Mesenchymal stem cell (in vitro differentiated cells and primary cell): ENCODE results near the gene PADI1.

Experiments used
- DNase-seq: peaks from one replicate; pipeline ENCODE4 v3.0.0-alpha.2; 2013
- H2AFZ ChIP-seq: one replicate; pipeline ENCODE4 v1.6.1; 2013; ENCODE audit warnings: low read depth, mild to moderate bottlenecking, control low read depth, inconsistent platforms, low read length, moderate library complexity
- H2AK5ac ChIP-seq: 2 replicates; pipeline ENCODE4 v1.6.1; 2013; ENCODE audit warnings: low read length, moderate library complexity, mild to moderate bottlenecking, inconsistent platforms; ENCODE audit not compliant: severe bottlenecking
- H2BK120ac ChIP-seq: one replicate; pipeline ENCODE4 v1.6.1; 2013; ENCODE audit warnings: low read depth, mild to moderate bottlenecking, inconsistent platforms, low read length, moderate library complexity
- H2BK12ac ChIP-seq, 2 experiments: one replicate each; pipeline ENCODE4 v1.6.1; 2013; ENCODE audit warnings: inconsistent platforms in 2 of 2, low read length in 2 of 2, mild to moderate bottlenecking in 2 of 2, moderate library complexity in 2 of 2, control low read depth in 1 of 2
- H2BK15ac ChIP-seq: one replicate; pipeline ENCODE4 v1.6.1; 2013; ENCODE audit warnings: mild to moderate bottlenecking, low read depth, inconsistent platforms; ENCODE audit not compliant: poor library complexity, severe bottlenecking
- H2BK5ac ChIP-seq: 2 replicates; pipeline ENCODE4 v1.6.1; 2013; ENCODE audit warnings: low read depth, mild to moderate bottlenecking, low read length, control low read depth, inconsistent platforms; ENCODE audit not compliant: poor library complexity, severe bottlenecking
- H3K14ac ChIP-seq, 2 experiments: one replicate each; pipeline ENCODE4 v1.6.1; 2013; ENCODE audit warnings: inconsistent platforms in 2 of 2, low read length in 2 of 2, control low read depth in 1 of 2, mild to moderate bottlenecking in 1 of 2, moderate library complexity in 1 of 2
- H3K18ac ChIP-seq, 2 experiments: one replicate each; pipeline ENCODE4 v1.6.1; 2013; ENCODE audit warnings: inconsistent platforms in 2 of 2, low read length in 2 of 2, control low read depth in 1 of 2, low read depth in 1 of 2, mild to moderate bottlenecking in 1 of 2
- H3K23ac ChIP-seq, 2 experiments: one replicate each; pipeline ENCODE4 v1.6.1; 2013; ENCODE audit warnings: inconsistent platforms in 2 of 2, low read length in 2 of 2, mild to moderate bottlenecking in 2 of 2, moderate library complexity in 2 of 2, control low read depth in 1 of 2
- H3K27ac ChIP-seq: 2 replicates; pipeline ENCODE4 v1.5.1; 2013; ENCODE audit warnings: mild to moderate bottlenecking, moderate library complexity, low read length, control low read depth, inconsistent platforms; ENCODE audit not compliant: poor library complexity, severe bottlenecking
- H3K27me3 ChIP-seq, 2 experiments: 2 replicates each; pipeline versions ENCODE4 v1.6.1 to v1.7.0; 2013; ENCODE audit warnings: low read length in 2 of 2, mild to moderate bottlenecking in 2 of 2, moderate library complexity in 2 of 2, control low read depth in 1 of 2, inconsistent platforms in 1 of 2; ENCODE audit not compliant: control insufficient read depth in 1 of 2, insufficient read depth in 1 of 2
- H3K36me3 ChIP-seq, 2 experiments: 2 replicates each; pipeline versions ENCODE4 v1.6.1 to v1.7.0; 2013; ENCODE audit warnings: low read length in 2 of 2, control low read depth in 1 of 2, inconsistent platforms in 1 of 2, low read depth in 1 of 2, mild to moderate bottlenecking in 1 of 2; ENCODE audit not compliant: insufficient read depth in 2 of 2, control insufficient read depth in 1 of 2
- H3K4ac ChIP-seq, 2 experiments: one replicate each; pipeline ENCODE4 v1.6.1; 2013; ENCODE audit warnings: inconsistent platforms in 2 of 2, low read length in 2 of 2, mild to moderate bottlenecking in 2 of 2, moderate library complexity in 2 of 2, control low read depth in 1 of 2, low read depth in 1 of 2
- H3K4me1 ChIP-seq: 2 replicates; pipeline ENCODE4 v1.6.1; 2013; ENCODE audit warnings: low read depth, low read length, control low read depth; ENCODE audit not compliant: control insufficient read depth, insufficient read depth
- H3K4me2 ChIP-seq: 2 replicates; pipeline ENCODE4 v1.6.1; 2013; ENCODE audit warnings: low read length, mild to moderate bottlenecking, inconsistent platforms; ENCODE audit not compliant: poor library complexity, severe bottlenecking
- H3K4me3 ChIP-seq, 2 experiments: 2 replicates each; pipeline versions ENCODE4 v1.5.1 to v1.7.0; 2013; ENCODE audit warnings: low read length in 2 of 2, mild to moderate bottlenecking in 2 of 2, control low read depth in 1 of 2, low read depth in 1 of 2; ENCODE audit not compliant: insufficient read depth in 1 of 2
- H3K79me1 ChIP-seq: replicated peaks from 2 replicates; pipeline ENCODE4 v1.6.1; 2013; ENCODE audit warnings: mild to moderate bottlenecking, control low read depth, low read length, inconsistent platforms; ENCODE audit not compliant: poor library complexity, severe bottlenecking
- H3K9ac ChIP-seq: 2 replicates; pipeline ENCODE4 v1.7.0; 2013; ENCODE audit warnings: mild to moderate bottlenecking, low read length, moderate library complexity
- H3K9me3 ChIP-seq: 2 replicates; pipeline ENCODE4 v1.7.0; 2013; ENCODE audit warnings: mild to moderate bottlenecking, low read length; ENCODE audit not compliant: control insufficient read depth
- H4K8ac ChIP-seq: one replicate; pipeline ENCODE4 v1.6.1; 2013; ENCODE audit warnings: inconsistent platforms, mild to moderate bottlenecking, low read length, moderate library complexity
- H4K91ac ChIP-seq: one replicate; pipeline ENCODE4 v1.6.1; 2013; ENCODE audit warnings: mild to moderate bottlenecking, low read length, inconsistent platforms
- WGBS: methylation state at CpG from one replicate; pipeline ENCODE4 v1.1.7; 2013; ENCODE audit warnings: mixed read lengths; 5-methylcytosine and 5-hydroxymethylcytosine counted together

The PADI1 gene

DNA sequence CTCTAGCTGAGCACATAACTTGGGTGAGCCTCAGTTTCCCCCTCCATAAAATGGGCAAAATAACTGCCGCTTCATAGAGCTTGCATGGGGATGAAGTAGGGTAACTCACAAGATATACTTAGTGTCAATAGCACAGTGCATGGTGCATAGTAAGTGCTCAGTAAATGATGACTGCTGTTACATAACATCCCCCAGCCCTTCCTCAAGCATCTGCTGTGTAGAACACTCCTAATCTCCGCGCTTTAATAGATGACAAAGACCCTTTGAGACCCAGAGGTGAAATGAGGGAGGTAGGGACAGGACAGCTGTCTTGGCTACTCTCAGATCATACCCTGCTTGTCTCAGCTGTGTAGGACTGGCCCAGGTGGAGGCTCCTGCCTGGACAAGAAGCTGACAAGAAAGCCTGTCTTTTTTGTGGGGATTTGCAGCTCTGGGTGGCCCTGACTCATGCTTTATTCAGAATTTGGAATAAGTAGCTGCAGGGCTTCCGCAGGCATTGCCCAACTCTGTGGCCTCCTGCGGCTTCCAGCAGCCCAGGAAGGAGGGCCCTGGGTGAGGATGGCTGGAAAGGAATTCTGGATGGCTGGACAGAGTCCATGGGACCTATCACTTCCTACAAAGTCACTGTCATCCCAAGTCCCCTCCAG, 82.3 kb downstream of the PADI1 start:
- Histone ChIP-seq H2AK5ac (peak overlapping the region; percentile 24), H2BK12ac (no peak overlapping the region), H3K9ac (no peak overlapping the region), H4K91ac (no peak overlapping the region), H2BK5ac (no peak overlapping the region), H3K4ac (no peak overlapping the region), H4K8ac (no peak overlapping the region), H3K4me2 (no peak overlapping the region), H3K18ac (no peak overlapping the region), H2BK120ac (no peak overlapping the region), H3K79me1 (no peaks in the 10 kb centered on the region), H3K9me3 (no peaks in the 10 kb centered on the region), H3K27ac (peak overlapping the region; percentile 8), H2BK15ac (no peak overlapping the region), H2AFZ (no peak overlapping the region), H3K23ac (no peak overlapping the region), H3K4me1 (peaks cover 12% of the 10 kb centered on the region), H3K36me3 (no peaks in the 10 kb centered on the region), H3K4me3 (peak overlapping the region in 1 of 2 experiments; percentile 11), H3K14ac (no peak overlapping the region), H3K27me3 (peaks cover 7 to 80% of the 10 kb centered on the region in 2 experiments)
- peak; percentile 34 for DNase-seq
- WGBS: 96% methylated on average over 4 of the region's 5 CpGs

DNA sequence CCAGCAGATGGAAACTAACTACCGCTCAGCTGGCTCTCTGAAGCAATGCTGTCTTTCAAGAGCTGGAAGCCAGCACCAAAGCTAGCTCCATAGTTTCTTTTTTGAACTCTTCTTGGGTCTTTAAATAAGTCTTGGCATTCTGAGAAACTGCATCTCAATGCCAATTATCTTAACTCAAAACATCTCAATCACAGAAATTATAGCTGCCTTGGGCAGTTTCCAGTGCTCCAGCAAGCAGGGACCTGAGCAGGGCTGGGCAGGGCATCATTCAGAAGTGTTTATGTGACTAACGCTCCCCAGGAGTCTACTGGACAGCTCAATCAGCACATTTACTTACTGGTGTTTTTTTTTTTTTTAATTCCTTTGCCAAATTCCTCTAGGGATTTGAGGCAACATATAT, 84.8 kb downstream of the PADI1 start:
- no peak overlapping the region for H2AK5ac ChIP-seq
- H2BK5ac ChIP-seq: no peak overlapping the region
- no peak overlapping the region for H2BK15ac ChIP-seq
- no peak overlapping the region for H4K91ac ChIP-seq
- no peak overlapping the region for H2AFZ ChIP-seq
- no peak overlapping the region for H3K18ac ChIP-seq
- no peak overlapping the region for H3K27ac ChIP-seq
- H3K4me2 ChIP-seq: no peak overlapping the region
- H3K4me1 ChIP-seq: peaks cover 14% of the 10 kb centered on the region
- peaks cover 2 to 77% of the 10 kb centered on the region in 2 experiments for H3K27me3 ChIP-seq
- no peak overlapping the region for H2BK120ac ChIP-seq
- no peak overlapping the region for H4K8ac ChIP-seq
- no peaks in the 10 kb centered on the region for H3K36me3 ChIP-seq
- no peaks in the 10 kb centered on the region for H3K79me1 ChIP-seq
- 68% methylated on average over 1 of the region's 2 CpGs for WGBS
- DNase-seq: peak; percentile 45
- no peak overlapping the region for H3K4me3 ChIP-seq
- H3K9me3 ChIP-seq: no peaks in the 10 kb centered on the region
- H3K9ac ChIP-seq: no peak overlapping the region
- H3K23ac ChIP-seq: no peak overlapping the region
- no peak overlapping the region for H2BK12ac ChIP-seq
- no peak overlapping the region for H3K14ac ChIP-seq
- H3K4ac ChIP-seq: no peak overlapping the region

DNA sequence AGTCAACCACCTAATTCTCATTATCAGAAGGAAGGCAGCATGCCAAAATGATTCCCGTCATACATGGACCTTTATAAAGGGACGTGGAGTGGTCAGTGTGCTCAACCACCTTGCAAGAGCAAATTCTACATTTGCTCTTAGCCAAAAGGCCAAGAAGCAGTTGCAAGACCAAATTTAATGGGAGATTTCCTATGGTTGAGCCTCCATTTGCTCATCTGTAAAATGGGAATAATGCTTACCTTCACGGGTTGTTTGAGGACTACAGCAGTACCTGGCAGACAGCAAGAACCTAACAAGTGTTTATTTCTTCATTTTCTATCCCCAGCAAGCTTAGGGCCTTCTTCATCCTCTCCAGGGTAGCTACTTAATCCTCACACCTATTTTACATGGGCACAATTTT, 85.6 kb downstream of the PADI1 start:
- Histone ChIP-seq H3K4ac (no peak overlapping the region), H3K4me3 (no peak overlapping the region), H3K14ac (no peak overlapping the region), H3K4me2 (no peak overlapping the region), H2AFZ (no peak overlapping the region), H3K27ac (no peak overlapping the region), H2BK120ac (no peak overlapping the region), H4K8ac (no peak overlapping the region), H2AK5ac (no peak overlapping the region), H3K36me3 (no peaks in the 10 kb centered on the region), H3K18ac (no peak overlapping the region), H3K4me1 (peaks cover 14% of the 10 kb centered on the region), H3K9ac (no peak overlapping the region), H4K91ac (no peak overlapping the region), H2BK12ac (no peak overlapping the region), H2BK5ac (no peak overlapping the region), H3K79me1 (no peaks in the 10 kb centered on the region), H3K27me3 (peaks cover 4 to 71% of the 10 kb centered on the region in 2 experiments), H3K9me3 (no peaks in the 10 kb centered on the region), H3K23ac (no peak overlapping the region), H2BK15ac (no peak overlapping the region)
- 91% methylated on average over 3 of the region's 3 CpGs for WGBS
- no peak for DNase-seq

DNA sequence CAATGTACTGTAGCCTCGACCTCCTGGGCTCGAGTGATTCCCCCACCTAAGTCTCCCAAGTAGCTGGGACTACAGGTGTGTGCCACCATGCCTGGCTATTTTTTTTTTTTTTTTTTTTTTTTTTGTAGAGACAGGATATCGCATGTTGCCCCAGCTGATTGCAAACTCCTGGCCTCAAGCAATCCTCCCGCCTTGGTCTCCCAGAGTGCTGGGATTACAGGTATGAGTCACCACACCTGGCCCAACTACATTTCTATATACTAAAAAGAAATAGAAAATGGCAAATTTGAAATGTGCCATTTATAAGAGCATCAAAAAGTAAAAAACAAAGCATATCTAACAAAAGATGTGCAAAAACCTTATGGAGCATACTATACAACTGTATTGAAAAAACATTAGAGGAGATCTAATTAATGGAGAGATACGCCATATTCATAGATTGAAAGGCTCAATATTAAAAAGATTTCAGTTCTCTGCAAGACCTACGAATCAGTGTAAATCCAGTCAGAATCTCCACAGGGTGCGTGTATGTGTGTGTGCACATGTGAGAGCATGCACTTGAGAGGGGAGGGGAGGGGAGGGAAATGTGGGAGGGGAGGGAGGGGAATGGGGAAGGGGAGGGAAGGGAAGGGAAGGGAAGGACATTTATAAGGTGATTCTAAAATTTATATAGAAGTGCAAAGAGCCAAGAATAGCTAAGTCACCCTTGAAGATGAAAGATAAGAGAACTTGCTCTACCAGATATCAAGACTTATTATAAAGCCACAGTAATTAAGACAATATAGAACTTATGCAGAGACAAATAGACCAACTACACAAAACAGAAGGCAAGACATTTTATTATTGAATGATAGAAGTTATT, 87.6 kb downstream of the PADI1 start:
- Histone ChIP-seq H3K9ac (no peak overlapping the region), H3K14ac (no peak overlapping the region), H2AFZ (no peak overlapping the region), H3K27me3 (peaks cover 13 to 79% of the 10 kb centered on the region in 2 experiments), H3K4me1 (peaks cover 11% of the 10 kb centered on the region), H4K91ac (no peak overlapping the region), H3K4ac (no peak overlapping the region), H2BK12ac (no peak overlapping the region), H3K18ac (no peak overlapping the region), H3K36me3 (no peaks in the 10 kb centered on the region), H4K8ac (no peak overlapping the region), H3K27ac (no peak overlapping the region), H2BK120ac (no peak overlapping the region), H2BK15ac (no peak overlapping the region), H3K9me3 (no peaks in the 10 kb centered on the region), H3K4me2 (no peak overlapping the region), H2AK5ac (no peak overlapping the region), H2BK5ac (no peak overlapping the region), H3K23ac (no peak overlapping the region), H3K4me3 (no peak overlapping the region), H3K79me1 (no peaks in the 10 kb centered on the region)
- 80% methylated on average over 1 of the region's 7 CpGs for WGBS
- no peak for DNase-seq
